ENCODE measurements around the gene ST3GAL4.

ST3GAL4 gene

GRCh38 chr11:126420698-126421256, 65.3 kb downstream of the ST3GAL4 start:
- TF ChIP-seq, protein P1, sequence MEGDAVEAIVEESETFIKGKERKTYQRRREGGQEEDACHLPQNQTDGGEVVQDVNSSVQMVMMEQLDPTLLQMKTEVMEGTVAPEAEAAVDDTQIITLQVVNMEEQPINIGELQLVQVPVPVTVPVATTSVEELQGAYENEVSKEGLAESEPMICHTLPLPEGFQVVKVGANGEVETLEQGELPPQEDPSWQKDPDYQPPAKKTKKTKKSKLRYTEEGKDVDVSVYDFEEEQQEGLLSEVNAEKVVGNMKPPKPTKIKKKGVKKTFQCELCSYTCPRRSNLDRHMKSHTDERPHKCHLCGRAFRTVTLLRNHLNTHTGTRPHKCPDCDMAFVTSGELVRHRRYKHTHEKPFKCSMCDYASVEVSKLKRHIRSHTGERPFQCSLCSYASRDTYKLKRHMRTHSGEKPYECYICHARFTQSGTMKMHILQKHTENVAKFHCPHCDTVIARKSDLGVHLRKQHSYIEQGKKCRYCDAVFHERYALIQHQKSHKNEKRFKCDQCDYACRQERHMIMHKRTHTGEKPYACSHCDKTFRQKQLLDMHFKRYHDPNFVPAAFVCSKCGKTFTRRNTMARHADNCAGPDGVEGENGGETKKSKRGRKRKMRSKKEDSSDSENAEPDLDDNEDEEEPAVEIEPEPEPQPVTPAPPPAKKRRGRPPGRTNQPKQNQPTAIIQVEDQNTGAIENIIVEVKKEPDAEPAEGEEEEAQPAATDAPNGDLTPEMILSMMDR (IDR thresholded peaks at IDR 0.05; ENCODE audit: borderline replicate concordance, insufficient read depth, low read depth, low read length), result no peak
- no peak overlapping the region for H3K4me3 ChIP-seq (ENCODE audit: low read depth, low read length)

- H3K4me3 ChIP-seq (ENCODE audit: low read depth, low read length), result no peak overlapping the region
- TF ChIP-seq, protein P1 (IDR thresholded peaks at IDR 0.05; ENCODE audit: borderline replicate concordance, insufficient read depth, low read depth, low read length), result no peak
These were observed 65.8 kb downstream of the ST3GAL4 start for GRCh38 chr11:126421271-126421671.

- TF ChIP-seq, protein P1 (IDR thresholded peaks at IDR 0.05; ENCODE audit: borderline replicate concordance, insufficient read depth, low read depth, low read length), result no peak
- H3K4me3 ChIP-seq (ENCODE audit: low read depth, low read length), result no peak overlapping the region
These were observed 67.0 kb downstream of the ST3GAL4 start for GRCh38 chr11:126422446-126422845.

- no peak overlapping the region for H3K4me3 ChIP-seq (ENCODE audit: low read depth, low read length)
- TF ChIP-seq, protein P1 (IDR thresholded peaks at IDR 0.05; ENCODE audit: borderline replicate concordance, insufficient read depth, low read depth, low read length), result no peak
These were observed 67.7 kb downstream of the ST3GAL4 start for GRCh38 chr11:126423154-126423553.

- TF ChIP-seq, protein P1 (IDR thresholded peaks at IDR 0.05; ENCODE audit: borderline replicate concordance, insufficient read depth, low read depth, low read length), result no peak
- H3K4me3 ChIP-seq (ENCODE audit: low read depth, low read length), result no peak overlapping the region
These were observed 68.3 kb downstream of the ST3GAL4 start for GRCh38 chr11:126423743-126424142.

DNA sequence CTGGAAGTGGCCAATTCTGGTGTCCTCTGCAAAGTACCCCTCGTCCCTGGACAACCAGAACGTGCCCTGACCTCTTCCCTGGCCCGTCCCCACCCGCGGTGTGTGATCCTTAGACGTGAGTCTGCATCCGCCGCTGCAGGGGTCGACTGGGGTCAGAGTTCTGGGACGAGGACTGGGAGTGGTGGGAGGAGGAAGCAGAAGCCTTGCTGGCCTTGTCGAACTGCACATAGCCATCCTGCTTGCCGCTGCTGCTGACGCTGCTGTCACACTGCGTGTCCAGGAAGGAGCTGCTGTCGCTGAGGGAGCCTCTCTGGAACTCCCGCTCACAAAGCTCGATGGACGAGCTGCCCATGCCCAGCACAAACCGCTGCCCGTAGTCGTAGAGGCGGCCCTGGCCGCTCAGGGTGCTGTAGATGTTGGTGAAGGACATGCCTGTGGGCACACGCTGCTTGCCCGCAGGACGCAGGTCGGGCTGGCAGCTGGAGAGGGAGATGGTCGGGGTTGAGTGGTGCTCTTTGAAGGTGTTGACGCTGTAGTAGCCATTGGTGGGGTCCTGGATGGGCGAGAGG, 69.1 kb downstream of the ST3GAL4 start:
- TF ChIP-seq, protein P1 (IDR thresholded peaks at IDR 0.05; ENCODE audit: borderline replicate concordance, insufficient read depth, low read depth, low read length), result no peak

DNA sequence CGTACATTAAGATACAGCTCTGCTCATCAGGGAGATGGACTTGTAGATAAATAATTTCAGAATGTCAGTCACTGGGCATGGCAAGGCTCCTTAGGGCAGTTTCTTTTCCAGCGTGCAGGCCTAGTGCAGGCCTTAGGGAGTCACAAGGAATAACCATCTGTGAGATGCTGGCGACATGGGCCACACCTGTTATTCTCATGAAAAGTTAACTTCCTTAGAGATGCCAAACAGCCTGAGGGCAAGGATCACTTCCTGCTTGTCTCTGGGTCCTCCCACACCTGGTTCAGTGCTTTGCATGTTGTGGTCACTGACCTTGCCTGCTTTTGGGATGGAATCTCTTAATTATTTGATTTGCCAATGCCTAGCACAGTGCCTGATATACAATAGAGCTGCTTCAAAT, 70.6 kb downstream of the ST3GAL4 start:
- TF ChIP-seq, protein P1 (IDR thresholded peaks at IDR 0.05; ENCODE audit: borderline replicate concordance, insufficient read depth, low read depth, low read length), result no peak
- H3K4me3 ChIP-seq (ENCODE audit: low read depth, low read length), result no peak overlapping the region

More for the DNA sequence above, 69.1 kb downstream of the ST3GAL4 start:
- no peak overlapping the region for H3K4me3 ChIP-seq (ENCODE audit: low read depth, low read length)
